WTC11 (cell line): ENCODE data around the gene SLC9A2.

ENCODE experiments used
- CREB1 ChIP-seq: sonication (generic); formaldehyde crosslinking; IDR thresholded peaks from 2 replicates; pipeline ENCODE4 v1.8.0; 2023; ENCODE audit warnings: mild to moderate bottlenecking, missing genetic modification reagents
- CTCF ChIP-seq: fragments of 200-600 bp; IDR thresholded peaks from 2 replicates; pipeline ENCODE4 v1.8.0; 2022; ENCODE audit warnings: antibody characterized with exemption
- NR2C2 ChIP-seq: sonication (generic); formaldehyde crosslinking; IDR thresholded peaks from 2 replicates; pipeline ENCODE4 v1.8.0; 2022; ENCODE audit warnings: mild to moderate bottlenecking, missing genetic modification reagents
- TEAD4 ChIP-seq: sonication (generic); formaldehyde crosslinking; IDR thresholded peaks from 2 replicates; pipeline ENCODE4 v1.8.0; 2022; ENCODE audit warnings: mild to moderate bottlenecking, missing genetic modification reagents

- no peak for TF ChIP-seq CTCF
- TF ChIP-seq NR2C2 (CRISPR knock-in tag) = no peak
- TF ChIP-seq TEAD4 = no peak
- TF ChIP-seq CREB1 (CRISPR knock-in tag) = no peak
These were observed 17.6 kb upstream of the SLC9A2 start for GRCh38 chr2:102601730-102602129.
